Astrocyte (in vitro differentiated cells and primary cell): Measurements from ENCODE around the gene C1QTNF12.

Experiments used
- EZH2 ChIP-seq: IDR thresholded peaks from 2 replicates; pipeline ENCODE4 v1.6.1; 2012; ENCODE audit warnings: mild to moderate bottlenecking, low read length, inconsistent platforms; ENCODE audit not compliant: insufficient read depth
- TF ChIP-seq, protein P1 (sequence below): IDR thresholded peaks from 2 replicates; pipeline ENCODE4 v1.5.1; 2011; ENCODE audit warnings: low read depth, mild to moderate bottlenecking, inconsistent platforms, low read length, moderate library complexity; ENCODE audit not compliant: insufficient read depth

DNA sequence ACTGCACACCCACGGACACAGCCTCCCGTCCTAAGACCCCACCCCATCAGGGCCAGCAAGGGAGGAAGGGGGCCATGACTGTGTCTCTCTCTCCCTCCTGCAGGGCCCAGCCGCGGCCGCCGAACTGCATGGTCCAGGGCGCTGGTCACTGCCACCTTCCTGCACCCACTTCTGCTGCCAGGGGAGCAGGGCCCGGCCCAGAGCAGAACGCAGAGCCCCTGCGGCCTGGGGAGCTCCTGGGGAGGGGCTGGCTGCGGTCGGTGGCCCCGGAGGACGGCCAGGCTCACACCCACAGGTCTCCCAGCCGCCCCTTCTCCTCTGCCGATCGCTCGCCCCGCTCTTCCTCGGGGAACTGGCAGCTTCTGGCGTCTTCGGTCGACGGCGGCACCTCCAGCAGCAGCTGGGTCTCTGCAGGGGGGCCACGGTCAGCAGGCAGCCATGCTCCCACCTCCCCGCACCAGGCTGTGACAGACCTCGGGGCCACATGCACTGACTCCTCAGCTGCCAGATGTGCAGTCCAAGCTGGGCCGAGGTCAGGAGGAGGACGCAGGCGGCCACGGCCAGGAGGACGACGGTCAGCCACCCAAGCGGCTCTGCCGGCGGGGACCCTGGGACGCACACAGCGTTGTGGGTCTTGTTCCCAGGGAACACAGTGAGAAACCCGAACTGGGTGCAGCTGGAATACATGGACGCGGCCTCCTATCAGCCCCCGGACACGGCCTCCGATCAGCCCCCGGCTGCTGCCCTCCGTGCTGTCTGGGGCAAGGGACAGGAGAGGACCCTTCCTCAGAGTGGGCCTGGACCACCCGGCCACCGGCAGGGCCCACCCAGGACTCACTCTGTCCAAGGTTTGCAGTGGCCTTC is 42.7 kb downstream of the C1QTNF12 start:
- TF ChIP-seq, protein P1, sequence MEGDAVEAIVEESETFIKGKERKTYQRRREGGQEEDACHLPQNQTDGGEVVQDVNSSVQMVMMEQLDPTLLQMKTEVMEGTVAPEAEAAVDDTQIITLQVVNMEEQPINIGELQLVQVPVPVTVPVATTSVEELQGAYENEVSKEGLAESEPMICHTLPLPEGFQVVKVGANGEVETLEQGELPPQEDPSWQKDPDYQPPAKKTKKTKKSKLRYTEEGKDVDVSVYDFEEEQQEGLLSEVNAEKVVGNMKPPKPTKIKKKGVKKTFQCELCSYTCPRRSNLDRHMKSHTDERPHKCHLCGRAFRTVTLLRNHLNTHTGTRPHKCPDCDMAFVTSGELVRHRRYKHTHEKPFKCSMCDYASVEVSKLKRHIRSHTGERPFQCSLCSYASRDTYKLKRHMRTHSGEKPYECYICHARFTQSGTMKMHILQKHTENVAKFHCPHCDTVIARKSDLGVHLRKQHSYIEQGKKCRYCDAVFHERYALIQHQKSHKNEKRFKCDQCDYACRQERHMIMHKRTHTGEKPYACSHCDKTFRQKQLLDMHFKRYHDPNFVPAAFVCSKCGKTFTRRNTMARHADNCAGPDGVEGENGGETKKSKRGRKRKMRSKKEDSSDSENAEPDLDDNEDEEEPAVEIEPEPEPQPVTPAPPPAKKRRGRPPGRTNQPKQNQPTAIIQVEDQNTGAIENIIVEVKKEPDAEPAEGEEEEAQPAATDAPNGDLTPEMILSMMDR, result no peak
- no peak for TF ChIP-seq EZH2
